Gastrocnemius medialis (tissue), 4 donors: ENCODE measurements around the gene HSD3B2.

ENCODE experiments used
- CTCF ChIP-seq, 5 experiments: fragments of 450-650 bp in 3 of 5; fragments of 200-600 bp in 2 of 5; sonication (generic) in 2 of 5; IDR thresholded peaks in 4 of 5; conservative IDR thresholded peaks in 1 of 5; 1 replicate in 4 of 5; 2 replicates in 1 of 5; pipeline ENCODE4 v1.5.1; 2016 to 2019; ENCODE audit warnings: antibody characterized with exemption in 5 of 5, mild to moderate bottlenecking in 3 of 5, moderate library complexity in 3 of 5
- POLR2A ChIP-seq, 2 donors: fragments of 450-650 bp; IDR thresholded peaks; one replicate each; pipeline ENCODE4 v1.6.1; 2017; ENCODE audit warnings: antibody characterized with exemption in 2 of 2, mild to moderate bottlenecking in 2 of 2, moderate library complexity in 2 of 2

DNA sequence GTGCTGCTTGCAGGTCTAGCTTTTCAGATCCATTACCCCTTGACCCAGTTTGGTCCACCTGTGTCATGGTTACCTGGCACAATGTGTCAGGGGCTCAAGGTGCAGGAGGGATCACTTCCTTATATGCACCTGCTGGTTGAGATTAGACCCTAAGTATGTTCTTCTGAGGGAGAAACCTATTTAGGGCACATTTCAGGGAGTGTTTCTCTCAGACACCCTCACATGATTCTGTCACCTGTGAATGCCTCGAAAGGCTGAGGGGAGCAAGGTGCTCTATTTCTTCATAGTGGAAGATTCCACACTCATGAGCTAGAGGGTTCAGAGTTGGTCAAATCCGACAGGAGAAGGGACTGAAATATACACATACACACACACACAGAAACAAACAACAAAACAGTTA, 15.5 kb downstream of the HSD3B2 start:
- TF ChIP-seq POLR2A (IDR thresholded peaks at IDR 0.05), result no peak
- TF ChIP-seq CTCF (IDR thresholded peaks at IDR 0.05 in 4 of 5, conservative IDR thresholded peaks at IDR 0.05 in 1 of 5), result no peak
